Colonic mucosa (tissue), 4 donors: ENCODE measurements around the gene ASCC3. TPM values are rescaled to one million over a fixed set of nuclear protein-coding genes. Genes with fewer than 3 reads are reported as not detected.

Experiments used
- DNase-seq: peaks from one replicate; pipeline ENCODE4 v3.0.0-alpha.2; 2020
- H3K27ac ChIP-seq: fragments of 200-600 bp; one replicate; pipeline ENCODE4 v1.8.0; 2021
- H3K27me3 ChIP-seq: fragments of 200-600 bp; one replicate; pipeline ENCODE4 v1.8.0; 2021
- H3K36me3 ChIP-seq: fragments of 200-600 bp; one replicate; pipeline ENCODE4 v1.8.0; 2021
- H3K4me1 ChIP-seq: fragments of 200-600 bp; one replicate; pipeline ENCODE4 v1.8.0; 2021; ENCODE audit warnings: mild to moderate bottlenecking
- H3K4me3 ChIP-seq: fragments of 200-600 bp; one replicate; pipeline ENCODE4 v1.8.0; 2021
- H3K9ac ChIP-seq, 2 donors: one replicate each; pipeline ENCODE4 v1.7.0; 2013; ENCODE audit warnings: control low read depth in 2 of 2, low read depth in 2 of 2, low read length in 2 of 2
- H3K9me3 ChIP-seq: fragments of 200-600 bp; one replicate; pipeline ENCODE4 v1.8.0; 2021
- CTCF ChIP-seq: fragments of 200-600 bp; IDR thresholded peaks from one replicate; pipeline ENCODE4 v1.8.0; 2022; ENCODE audit warnings: antibody characterized with exemption, mild to moderate bottlenecking
- intact Hi-C: fragments of 100-400 bp; cut with DNase I; formaldehyde crosslinking; loops from one replicate; pipeline ENCODE4 v1.14.1; 2022
- total RNA-seq, 2 donors: library from RNA; stranded (reverse); fragmentation: NEBNext Ultra II Directional in 1 of 2; extraction: Animal tissue kit (Norgen Biotek cat#: 25700) in 1 of 2; gene quantifications; one replicate each; pipeline ENCODE4 v1.2.1, GENCODE V29; 2021
- donor health status: healthy.
- donor health status: DM: no; HTN: no; CAD: no.
- donor health status: DM: no; HTN: no; CAD: no.

ASCC3 gene
- total RNA-seq, 2 donors from 2014 or later: 33.7 to 41.9 TPM

GRCh38 chr6:100876251-100876650 lies 4.9 kb downstream of the ASCC3 start:
- H3K4me3 ChIP-seq: no peak overlapping the region

GRCh38 chr6:100865525-100865924 lies 15.6 kb downstream of the ASCC3 start:
- Histone ChIP-seq H3K9ac (no peak overlapping the region), H3K4me3 (no peak overlapping the region), H3K27ac (no peak overlapping the region), H3K9me3 (no peaks in the 10 kb centered on the region), H3K4me1 (no peaks in the 10 kb centered on the region), H3K27me3 (no peaks in the 10 kb centered on the region), H3K36me3 (no peaks in the 10 kb centered on the region)
- intact Hi-C loops: no loop called here
- TF ChIP-seq CTCF: no peak
- DNase-seq: no peak

More at GRCh38 chr6:100876251-100876650, 4.9 kb downstream of the ASCC3 start:
- no peak for DNase-seq
- no peaks in the 10 kb centered on the region for H3K36me3 ChIP-seq
- no peak overlapping the region for H3K9ac ChIP-seq
- no peaks in the 10 kb centered on the region for H3K27me3 ChIP-seq
- intact Hi-C loops: no loop called here
- no peak overlapping the region for H3K27ac ChIP-seq
- H3K4me1 ChIP-seq: no peaks in the 10 kb centered on the region
- TF ChIP-seq CTCF: no peak
- no peaks in the 10 kb centered on the region for H3K9me3 ChIP-seq

- TF ChIP-seq CTCF: no peak
- H3K9me3 ChIP-seq: no peaks in the 10 kb centered on the region
- no peaks in the 10 kb centered on the region for H3K36me3 ChIP-seq
- no peaks in the 10 kb centered on the region for H3K4me1 ChIP-seq
- no peak overlapping the region for H3K4me3 ChIP-seq
- no peaks in the 10 kb centered on the region for H3K27me3 ChIP-seq
- no peak for DNase-seq
- intact Hi-C loops: no loop called here
- no peak overlapping the region for H3K9ac ChIP-seq
- H3K27ac ChIP-seq: no peak overlapping the region
Observed at GRCh38 chr6:100862063-100862462, 19.1 kb downstream of the ASCC3 start.

GRCh38 chr6:100856146-100856545 lies 25.0 kb downstream of the ASCC3 start:
- Histone ChIP-seq H3K36me3 (no peaks in the 10 kb centered on the region), H3K4me1 (no peaks in the 10 kb centered on the region), H3K4me3 (no peak overlapping the region), H3K27me3 (no peaks in the 10 kb centered on the region), H3K27ac (no peak overlapping the region), H3K9me3 (no peaks in the 10 kb centered on the region), H3K9ac (no peak overlapping the region)
- DNase-seq: no peak
- no peak for TF ChIP-seq CTCF
- intact Hi-C loops: no loop called here

- no peaks in the 10 kb centered on the region for H3K27me3 ChIP-seq
- intact Hi-C loops: no loop called here
- TF ChIP-seq CTCF: no peak
- H3K27ac ChIP-seq: no peak overlapping the region
- no peak overlapping the region for H3K9ac ChIP-seq
- no peaks in the 10 kb centered on the region for H3K36me3 ChIP-seq
- no peak for DNase-seq
- no peaks in the 10 kb centered on the region for H3K4me1 ChIP-seq
- no peak overlapping the region for H3K4me3 ChIP-seq
- H3K9me3 ChIP-seq: no peaks in the 10 kb centered on the region
Observed at GRCh38 chr6:100851819-100852218, 29.3 kb downstream of the ASCC3 start.

GRCh38 chr6:100850174-100850573 lies 31.0 kb downstream of the ASCC3 start:
- no peak for DNase-seq
- no peak for TF ChIP-seq CTCF
- Histone ChIP-seq H3K4me1 (no peaks in the 10 kb centered on the region), H3K9me3 (no peaks in the 10 kb centered on the region), H3K27ac (no peak overlapping the region), H3K4me3 (no peak overlapping the region), H3K9ac (no peak overlapping the region), H3K27me3 (no peaks in the 10 kb centered on the region), H3K36me3 (no peaks in the 10 kb centered on the region)
- intact Hi-C loops: no loop called here
